ENCODE results near the gene RBM17. TPM values are rescaled to one million over a fixed set of nuclear protein-coding genes. Genes with fewer than 3 reads are reported as not detected.
"Not testable (repeated sequence)": the region's sequence is repeated elsewhere in the genome, so short reads cannot be mapped to it uniquely, and the experiment has no call there.

Gene RBM17
- total RNA-seq, 1 experiment from 2014 or later: 133 TPM

- TF ChIP-seq CTCF (IDR thresholded peaks at IDR 0.05; ENCODE audit: unreplicated experiment): no peak
- CTCF ChIA-PET: no interaction called here
- Mint-ChIP-seq H3K4me1 (ENCODE audit: low read depth, unreplicated experiment) (peaks cover 27% of the 10 kb centered on the region), H3K27ac (ENCODE audit: unreplicated experiment) (peak overlapping the region; percentile 16), H3K4me3 (ENCODE audit: low read depth, unreplicated experiment) (peak overlapping the region; percentile 75), H3K36me3 (ENCODE audit: insufficient read depth, unreplicated experiment) (peaks cover 44% of the 10 kb centered on the region), H3K9me3 (ENCODE audit: low read depth, unreplicated experiment) (no peaks in the 10 kb centered on the region), H3K27me3 (ENCODE audit: unreplicated experiment) (peaks cover 26% of the 10 kb centered on the region)
- intact Hi-C loops (cut with micrococcal nuclease; ENCODE audit: unreplicated experiment): no loop called here
- peak; percentile 47 for DNase-seq
- BruUV-seq (replicated peaks): no TSS peak
Observed at GRCh38 chr10:6141296-6142151, 52.7 kb downstream of the RBM17 start.

- CTCF ChIA-PET: interaction anchor here (0.7 to 0.9 kb wide), 2 partner anchors 34 to 60 kb away, joined by 3 to 5 read pairs; partner anchors contain the start of gene PFKFB3
- Mint-ChIP-seq H3K4me3 (ENCODE audit: low read depth, unreplicated experiment) (peak overlapping the region; percentile 75), H3K36me3 (ENCODE audit: insufficient read depth, unreplicated experiment) (peaks cover 46% of the 10 kb centered on the region), H3K4me1 (ENCODE audit: low read depth, unreplicated experiment) (peaks cover 24% of the 10 kb centered on the region), H3K27me3 (ENCODE audit: unreplicated experiment) (peaks cover 20% of the 10 kb centered on the region)
- BruUV-seq (replicated peaks); DNase-seq; intact Hi-C loops (cut with micrococcal nuclease; ENCODE audit: unreplicated experiment); H3K27ac Mint-ChIP-seq (ENCODE audit: unreplicated experiment); H3K9me3 Mint-ChIP-seq (ENCODE audit: low read depth, unreplicated experiment): not testable (repeated sequence)
Observed at GRCh38 chr10:6142186-6142585, 53.4 kb downstream of the RBM17 start.

- no peak for DNase-seq
- Mint-ChIP-seq H3K9me3 (ENCODE audit: low read depth, unreplicated experiment) (no peaks in the 10 kb centered on the region), H3K4me1 (ENCODE audit: low read depth, unreplicated experiment) (peaks cover 25% of the 10 kb centered on the region), H3K27me3 (ENCODE audit: unreplicated experiment) (peaks cover 19% of the 10 kb centered on the region), H3K36me3 (ENCODE audit: insufficient read depth, unreplicated experiment) (peaks cover 46% of the 10 kb centered on the region), H3K4me3 (ENCODE audit: low read depth, unreplicated experiment) (no peak overlapping the region), H3K27ac (ENCODE audit: unreplicated experiment) (no peak overlapping the region)
- TF ChIP-seq CTCF (IDR thresholded peaks at IDR 0.05; ENCODE audit: unreplicated experiment): no peak
- BruUV-seq (replicated peaks): no TSS peak
- CTCF ChIA-PET: interaction anchor here (0.7 to 0.9 kb wide), 2 partner anchors 34 to 60 kb away, joined by 3 to 5 read pairs; partner anchors contain the start of gene PFKFB3
- intact Hi-C loops (cut with micrococcal nuclease; ENCODE audit: unreplicated experiment): no loop called here
Observed at GRCh38 chr10:6142644-6143043, 53.8 kb downstream of the RBM17 start.

- Mint-ChIP-seq H3K9me3 (ENCODE audit: low read depth, unreplicated experiment) (no peaks in the 10 kb centered on the region), H3K36me3 (ENCODE audit: insufficient read depth, unreplicated experiment) (peaks cover 46% of the 10 kb centered on the region), H3K4me3 (ENCODE audit: low read depth, unreplicated experiment) (peak overlapping the region; percentile 85), H3K27ac (ENCODE audit: unreplicated experiment) (no peak overlapping the region), H3K27me3 (ENCODE audit: unreplicated experiment) (peaks cover 15% of the 10 kb centered on the region), H3K4me1 (ENCODE audit: low read depth, unreplicated experiment) (peaks cover 31% of the 10 kb centered on the region)
- TF ChIP-seq CTCF (IDR thresholded peaks at IDR 0.05; ENCODE audit: unreplicated experiment): no peak
- intact Hi-C loops (cut with micrococcal nuclease; ENCODE audit: unreplicated experiment): no loop called here
- BruUV-seq (replicated peaks): no TSS peak
- CTCF ChIA-PET: interaction anchor here (0.9 kb wide), 1 partner anchor 59 kb away, joined by 5 read pairs; the partner anchor contains the start of gene PFKFB3
- DNase-seq: no peak
Observed at GRCh38 chr10:6143181-6143580, 54.3 kb downstream of the RBM17 start.
